Upper lobe of left lung (tissue), 4 donors: ENCODE data around the gene CA10.

Experiments
- CTCF ChIP-seq, 6 experiments: fragments of 450-650 bp in 4 of 6; fragments of 200-600 bp in 2 of 6; sonication (generic) in 2 of 6; IDR thresholded peaks; one replicate each; pipeline ENCODE4 v1.5.1; 2016 to 2019; ENCODE audit warnings: antibody characterized with exemption in 6 of 6
- EP300 ChIP-seq, 4 donors: sonication (generic); formaldehyde crosslinking; IDR thresholded peaks; one replicate each; pipeline ENCODE4 v1.5.1; 2017; ENCODE audit warnings: antibody characterized with exemption in 4 of 4, control low read depth in 2 of 4
- POLR2A ChIP-seq, 4 donors: fragments of 450-650 bp; IDR thresholded peaks; one replicate each; pipeline ENCODE4 v1.5.1; 2016 to 2017; ENCODE audit warnings: antibody characterized with exemption in 4 of 4, mild to moderate bottlenecking in 2 of 4
- POLR2AphosphoS5 ChIP-seq, 2 donors: sonication (generic); formaldehyde crosslinking; IDR thresholded peaks; one replicate each; pipeline ENCODE4 v1.5.1; 2017; ENCODE audit warnings: antibody characterized with exemption in 2 of 2

GRCh38 chr17:51814521-51814920 lies 344.0 kb downstream of the CA10 start:
- TF ChIP-seq CTCF (IDR thresholded peaks at IDR 0.05) (no peak), POLR2A (IDR thresholded peaks at IDR 0.05) (no peak), POLR2AphosphoS5 (IDR thresholded peaks at IDR 0.05) (no peak), EP300 (IDR thresholded peaks at IDR 0.05) (no peak)
